ENCODE results near the gene MGAT5.

MGAT5 gene

GRCh38 chr2:134368009-134368817, 114.3 kb downstream of the MGAT5 start:
- Histone ChIP-seq H3K4me1 (ENCODE audit: control insufficient read depth in 1 of 2, insufficient read depth in 2 of 2, low read length in 2 of 2) (no peaks in the 10 kb centered on the region), H3K4me3 (ENCODE audit: low read depth in 1 of 2, low read length in 2 of 2) (no peak overlapping the region), H3K27me3 (ENCODE audit: control insufficient read depth in 1 of 2, insufficient read depth in 2 of 2, low read length in 2 of 2) (no peaks in the 10 kb centered on the region), H3K9ac (ENCODE audit: low read depth in 1 of 2, low read length in 2 of 2) (no peak overlapping the region), H3K9me3 (ENCODE audit: control insufficient read depth in 1 of 2, low read length in 2 of 2) (no peaks in the 10 kb centered on the region), H3K36me3 (ENCODE audit: control insufficient read depth in 1 of 2, insufficient read depth in 2 of 2, low read length in 2 of 2) (peaks cover 9 to 47% of the 10 kb centered on the region in 2 donors), H3K27ac (ENCODE audit: low read depth, low read length) (no peak overlapping the region)

- no peaks in the 10 kb centered on the region for H3K9me3 ChIP-seq (ENCODE audit: control insufficient read depth in 1 of 2, low read length in 2 of 2)
Observed at GRCh38 chr2:134369220-134369902, 115.5 kb downstream of the MGAT5 start.

DNA sequence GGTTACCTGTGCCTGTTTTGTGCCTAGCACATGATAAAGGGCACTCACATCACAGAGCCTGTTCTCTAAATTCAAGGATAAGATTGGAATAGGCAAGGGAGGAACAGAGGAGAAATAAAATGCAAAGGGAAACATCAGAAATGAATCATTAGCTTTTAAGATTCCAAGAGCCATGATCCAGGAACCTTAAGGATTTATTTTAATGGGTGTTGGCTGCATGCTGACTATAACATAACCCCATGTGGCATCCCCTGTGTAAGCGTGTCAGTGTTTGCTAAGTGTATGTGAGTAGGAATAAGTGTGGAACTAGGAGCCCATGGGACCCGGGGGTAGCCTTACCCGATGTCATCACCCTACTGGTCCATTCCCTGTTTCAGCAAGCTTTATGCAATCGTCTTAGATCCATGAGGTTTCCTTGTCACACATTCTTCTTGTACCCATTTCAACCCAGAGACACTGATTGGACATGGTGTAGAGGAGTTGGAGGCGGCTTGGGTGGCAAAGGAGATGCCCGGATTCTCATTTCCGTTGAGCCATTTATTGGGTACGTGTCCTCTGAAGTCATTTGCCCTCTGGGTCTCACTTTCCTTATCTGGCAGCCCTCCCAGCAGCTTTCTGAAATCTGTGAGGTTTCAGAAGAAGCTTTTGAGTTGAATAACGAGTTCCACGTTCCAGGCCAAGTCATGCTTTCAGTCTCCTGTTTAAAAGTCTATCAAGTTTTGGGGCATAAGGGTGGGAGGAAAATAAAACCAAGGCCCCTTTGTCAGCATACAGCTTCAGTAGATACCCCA, 117.0 kb downstream of the MGAT5 start:
- no peaks in the 10 kb centered on the region for H3K27me3 ChIP-seq (ENCODE audit: control insufficient read depth in 1 of 2, insufficient read depth in 2 of 2, low read length in 2 of 2)
- no peak overlapping the region for H3K4me3 ChIP-seq (ENCODE audit: low read depth in 1 of 2, low read length in 2 of 2)
- no peaks in the 10 kb centered on the region for H3K9me3 ChIP-seq (ENCODE audit: control insufficient read depth in 1 of 2, low read length in 2 of 2)
- H3K4me1 ChIP-seq (ENCODE audit: control insufficient read depth in 1 of 2, insufficient read depth in 2 of 2, low read length in 2 of 2) = no peaks in the 10 kb centered on the region
- no peak overlapping the region for H3K27ac ChIP-seq (ENCODE audit: low read depth, low read length)
- peaks cover 6 to 37% of the 10 kb centered on the region in 2 donors for H3K36me3 ChIP-seq (ENCODE audit: control insufficient read depth in 1 of 2, insufficient read depth in 2 of 2, low read length in 2 of 2)
- H3K9ac ChIP-seq (ENCODE audit: low read depth in 1 of 2, low read length in 2 of 2) = no peak overlapping the region

More at GRCh38 chr2:134369220-134369902, 115.5 kb downstream of the MGAT5 start:
- Histone ChIP-seq H3K9ac (ENCODE audit: low read depth in 1 of 2, low read length in 2 of 2) (no peak overlapping the region), H3K4me3 (ENCODE audit: low read depth in 1 of 2, low read length in 2 of 2) (no peak overlapping the region), H3K27ac (ENCODE audit: low read depth, low read length) (no peak overlapping the region), H3K36me3 (ENCODE audit: control insufficient read depth in 1 of 2, insufficient read depth in 2 of 2, low read length in 2 of 2) (peaks cover 6 to 43% of the 10 kb centered on the region in 2 donors), H3K4me1 (ENCODE audit: control insufficient read depth in 1 of 2, insufficient read depth in 2 of 2, low read length in 2 of 2) (no peaks in the 10 kb centered on the region), H3K27me3 (ENCODE audit: control insufficient read depth in 1 of 2, insufficient read depth in 2 of 2, low read length in 2 of 2) (no peaks in the 10 kb centered on the region)

DNA sequence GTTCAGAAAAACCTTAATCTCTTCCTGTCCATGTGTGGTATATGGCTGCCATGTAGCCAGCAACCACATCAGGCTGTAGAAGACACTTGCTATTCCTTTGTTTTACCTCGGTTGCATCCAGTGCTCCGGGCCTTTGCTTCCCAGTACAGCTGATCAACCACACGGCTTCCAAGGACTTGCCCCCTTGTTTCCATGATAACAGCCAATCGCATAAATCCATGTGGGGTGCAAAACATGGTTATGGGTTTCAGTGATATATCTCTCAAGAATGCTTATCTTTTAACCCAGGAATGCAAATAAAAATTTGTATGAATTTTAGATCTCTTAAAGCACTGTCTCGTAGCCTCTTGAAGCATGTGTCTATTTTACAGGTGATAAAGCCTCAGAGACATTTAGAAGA, 118.3 kb downstream of the MGAT5 start:
- Histone ChIP-seq H3K27ac (ENCODE audit: low read depth, low read length) (no peak overlapping the region), H3K4me3 (ENCODE audit: low read depth in 1 of 2, low read length in 2 of 2) (no peak overlapping the region), H3K36me3 (ENCODE audit: control insufficient read depth in 1 of 2, insufficient read depth in 2 of 2, low read length in 2 of 2) (peaks cover 8 to 44% of the 10 kb centered on the region in 2 donors), H3K27me3 (ENCODE audit: control insufficient read depth in 1 of 2, insufficient read depth in 2 of 2, low read length in 2 of 2) (no peaks in the 10 kb centered on the region), H3K4me1 (ENCODE audit: control insufficient read depth in 1 of 2, insufficient read depth in 2 of 2, low read length in 2 of 2) (no peaks in the 10 kb centered on the region), H3K9me3 (ENCODE audit: control insufficient read depth in 1 of 2, low read length in 2 of 2) (no peaks in the 10 kb centered on the region), H3K9ac (ENCODE audit: low read depth in 1 of 2, low read length in 2 of 2) (no peak overlapping the region)

GRCh38 chr2:134372611-134373131, 118.8 kb downstream of the MGAT5 start:
- Histone ChIP-seq H3K27me3 (ENCODE audit: control insufficient read depth in 1 of 2, insufficient read depth in 2 of 2, low read length in 2 of 2) (no peaks in the 10 kb centered on the region), H3K4me1 (ENCODE audit: control insufficient read depth in 1 of 2, insufficient read depth in 2 of 2, low read length in 2 of 2) (no peaks in the 10 kb centered on the region), H3K27ac (ENCODE audit: low read depth, low read length) (no peak overlapping the region), H3K36me3 (ENCODE audit: control insufficient read depth in 1 of 2, insufficient read depth in 2 of 2, low read length in 2 of 2) (peaks cover 11 to 40% of the 10 kb centered on the region in 2 donors), H3K9ac (ENCODE audit: low read depth in 1 of 2, low read length in 2 of 2) (no peak overlapping the region), H3K9me3 (ENCODE audit: control insufficient read depth in 1 of 2, low read length in 2 of 2) (no peaks in the 10 kb centered on the region), H3K4me3 (ENCODE audit: low read depth in 1 of 2, low read length in 2 of 2) (no peak overlapping the region)

- no peak overlapping the region for H3K4me3 ChIP-seq (ENCODE audit: low read depth in 1 of 2, low read length in 2 of 2)
- H3K4me1 ChIP-seq (ENCODE audit: control insufficient read depth in 1 of 2, insufficient read depth in 2 of 2, low read length in 2 of 2) = no peaks in the 10 kb centered on the region
- no peak overlapping the region for H3K27ac ChIP-seq (ENCODE audit: low read depth, low read length)
- no peaks in the 10 kb centered on the region for H3K27me3 ChIP-seq (ENCODE audit: control insufficient read depth in 1 of 2, insufficient read depth in 2 of 2, low read length in 2 of 2)
- no peak overlapping the region for H3K9ac ChIP-seq (ENCODE audit: low read depth in 1 of 2, low read length in 2 of 2)
- H3K36me3 ChIP-seq (ENCODE audit: control insufficient read depth in 1 of 2, insufficient read depth in 2 of 2, low read length in 2 of 2) = peaks cover 12 to 45% of the 10 kb centered on the region in 2 donors
- H3K9me3 ChIP-seq (ENCODE audit: control insufficient read depth in 1 of 2, low read length in 2 of 2) = no peaks in the 10 kb centered on the region
Observed at GRCh38 chr2:134375935-134376334, 122.1 kb downstream of the MGAT5 start.

DNA sequence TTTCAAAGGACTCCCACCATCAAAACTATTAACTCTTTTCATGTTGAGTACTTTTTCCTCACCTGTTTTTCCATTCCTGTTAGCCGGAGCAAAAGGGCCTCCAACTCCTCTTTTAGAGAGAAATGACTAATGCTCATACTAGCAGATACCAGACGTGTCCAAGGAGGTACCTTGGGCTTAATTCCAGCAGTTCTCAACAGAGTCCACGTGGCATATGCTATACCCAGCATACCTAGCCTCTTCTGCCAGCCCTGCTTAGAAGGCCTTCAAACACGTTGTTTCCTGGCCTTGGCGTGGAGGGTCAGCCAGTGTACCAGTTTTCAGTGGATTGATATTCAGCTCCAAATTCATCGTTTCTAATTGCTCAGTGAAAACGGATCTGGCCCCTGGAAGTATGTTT, 123.9 kb downstream of the MGAT5 start:
- no peaks in the 10 kb centered on the region for H3K27me3 ChIP-seq (ENCODE audit: control insufficient read depth in 1 of 2, insufficient read depth in 2 of 2, low read length in 2 of 2)
- H3K4me3 ChIP-seq (ENCODE audit: low read depth in 1 of 2, low read length in 2 of 2) = no peak overlapping the region
- H3K36me3 ChIP-seq (ENCODE audit: control insufficient read depth in 1 of 2, insufficient read depth in 2 of 2, low read length in 2 of 2) = peaks cover 12 to 39% of the 10 kb centered on the region in 2 donors
- H3K4me1 ChIP-seq (ENCODE audit: control insufficient read depth in 1 of 2, insufficient read depth in 2 of 2, low read length in 2 of 2) = no peaks in the 10 kb centered on the region
- H3K27ac ChIP-seq (ENCODE audit: low read depth, low read length) = no peak overlapping the region
- H3K9ac ChIP-seq (ENCODE audit: low read depth in 1 of 2, low read length in 2 of 2) = no peak overlapping the region
- H3K9me3 ChIP-seq (ENCODE audit: control insufficient read depth in 1 of 2, low read length in 2 of 2) = no peaks in the 10 kb centered on the region

DNA sequence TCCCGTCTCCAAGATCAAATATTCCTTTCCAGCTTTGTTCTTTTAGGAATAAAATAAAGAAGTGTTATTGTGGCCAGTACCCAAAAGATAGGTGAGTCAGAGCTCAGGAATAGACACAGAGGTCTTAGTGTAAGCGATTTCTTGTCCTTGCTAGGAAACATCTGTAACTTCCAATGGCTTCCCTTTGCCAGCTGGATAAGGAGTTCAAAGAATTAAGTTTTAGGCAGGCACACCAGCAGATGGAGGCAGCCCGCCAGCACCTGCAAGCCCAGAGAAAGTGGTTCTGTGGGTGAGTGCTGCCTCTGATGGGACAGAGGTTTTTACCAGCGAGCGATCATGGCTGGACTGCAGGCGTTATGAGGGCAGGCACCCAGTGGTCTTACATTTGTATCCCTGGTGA, 125.4 kb downstream of the MGAT5 start:
- Histone ChIP-seq H3K9me3 (ENCODE audit: control insufficient read depth in 1 of 2, low read length in 2 of 2) (no peaks in the 10 kb centered on the region), H3K36me3 (ENCODE audit: control insufficient read depth in 1 of 2, insufficient read depth in 2 of 2, low read length in 2 of 2) (peaks cover 12 to 40% of the 10 kb centered on the region in 2 donors), H3K4me3 (ENCODE audit: low read depth in 1 of 2, low read length in 2 of 2) (no peak overlapping the region), H3K9ac (ENCODE audit: low read depth in 1 of 2, low read length in 2 of 2) (no peak overlapping the region), H3K27ac (ENCODE audit: low read depth, low read length) (no peak overlapping the region), H3K27me3 (ENCODE audit: control insufficient read depth in 1 of 2, insufficient read depth in 2 of 2, low read length in 2 of 2) (no peaks in the 10 kb centered on the region), H3K4me1 (ENCODE audit: control insufficient read depth in 1 of 2, insufficient read depth in 2 of 2, low read length in 2 of 2) (no peaks in the 10 kb centered on the region)

DNA sequence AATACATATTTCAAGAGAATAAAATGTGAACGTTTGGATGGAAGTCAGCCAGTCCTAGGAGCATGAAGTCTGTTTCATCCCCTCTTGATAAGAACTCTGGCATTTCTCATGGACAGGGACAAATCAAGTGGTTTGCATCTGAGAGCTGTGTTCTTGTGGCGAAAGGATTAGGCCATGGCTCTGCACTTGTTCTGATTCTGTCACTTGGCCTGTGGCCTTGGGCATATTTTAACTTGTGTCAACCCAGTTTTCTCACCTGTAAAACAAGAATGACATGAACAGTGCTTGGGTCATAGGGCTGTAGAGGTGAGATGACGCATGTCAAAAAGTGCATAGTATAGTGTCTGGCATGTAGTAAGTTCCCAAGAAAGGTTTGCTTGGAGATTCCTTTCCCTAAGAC, 125.8 kb downstream of the MGAT5 start:
- no peaks in the 10 kb centered on the region for H3K27me3 ChIP-seq (ENCODE audit: control insufficient read depth in 1 of 2, insufficient read depth in 2 of 2, low read length in 2 of 2)
- no peaks in the 10 kb centered on the region for H3K4me1 ChIP-seq (ENCODE audit: control insufficient read depth in 1 of 2, insufficient read depth in 2 of 2, low read length in 2 of 2)
- no peak overlapping the region for H3K4me3 ChIP-seq (ENCODE audit: low read depth in 1 of 2, low read length in 2 of 2)
- peaks cover 12 to 39% of the 10 kb centered on the region in 2 donors for H3K36me3 ChIP-seq (ENCODE audit: control insufficient read depth in 1 of 2, insufficient read depth in 2 of 2, low read length in 2 of 2)
- no peak overlapping the region for H3K27ac ChIP-seq (ENCODE audit: low read depth, low read length)
- H3K9ac ChIP-seq (ENCODE audit: low read depth in 1 of 2, low read length in 2 of 2) = no peak overlapping the region
- H3K9me3 ChIP-seq (ENCODE audit: control insufficient read depth in 1 of 2, low read length in 2 of 2) = no peaks in the 10 kb centered on the region

All from duodenal mucosa (tissue), 2 donors.